ENCODE data around the gene GEMIN4.
"Not testable (repeated sequence)": the region's sequence is repeated elsewhere in the genome, so short reads cannot be mapped to it uniquely, and the experiment has no call there.

DNA sequence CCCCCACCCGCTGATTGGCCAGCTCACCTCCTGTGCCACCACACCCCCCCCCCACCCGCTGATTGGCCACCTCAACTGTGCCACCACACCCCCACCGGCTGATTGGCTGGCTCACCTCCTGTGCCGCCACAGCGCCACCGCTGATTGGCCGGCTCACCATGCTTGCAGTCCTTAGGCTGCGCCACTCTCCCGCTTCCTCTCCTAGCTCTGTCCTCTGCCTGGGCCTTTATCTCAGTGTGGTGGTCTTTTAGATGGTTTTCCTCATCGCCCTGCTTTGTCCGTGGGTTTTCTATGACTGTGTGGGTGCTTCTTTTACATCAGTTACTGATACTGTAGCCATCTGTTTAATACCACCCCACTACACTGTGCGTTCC, 38.8 kb upstream of the GEMIN4 start:
- not testable (repeated sequence) for TF ChIP-seq GABPA (IDR thresholded peaks at IDR 0.05; ENCODE audit: borderline replicate concordance, insufficient read depth, low read length); EZH2 (IDR thresholded peaks at IDR 0.05; ENCODE audit: low read depth, low read length, severe bottlenecking); POLR2AphosphoS5 (IDR thresholded peaks at IDR 0.05; ENCODE audit: low read depth, low read length); RBBP5 (IDR thresholded peaks at IDR 0.05; ENCODE audit: borderline replicate concordance, low read depth, low read length); TBP (IDR thresholded peaks at IDR 0.05; ENCODE audit: low read depth, low read length)
- TF ChIP-seq, protein P1, sequence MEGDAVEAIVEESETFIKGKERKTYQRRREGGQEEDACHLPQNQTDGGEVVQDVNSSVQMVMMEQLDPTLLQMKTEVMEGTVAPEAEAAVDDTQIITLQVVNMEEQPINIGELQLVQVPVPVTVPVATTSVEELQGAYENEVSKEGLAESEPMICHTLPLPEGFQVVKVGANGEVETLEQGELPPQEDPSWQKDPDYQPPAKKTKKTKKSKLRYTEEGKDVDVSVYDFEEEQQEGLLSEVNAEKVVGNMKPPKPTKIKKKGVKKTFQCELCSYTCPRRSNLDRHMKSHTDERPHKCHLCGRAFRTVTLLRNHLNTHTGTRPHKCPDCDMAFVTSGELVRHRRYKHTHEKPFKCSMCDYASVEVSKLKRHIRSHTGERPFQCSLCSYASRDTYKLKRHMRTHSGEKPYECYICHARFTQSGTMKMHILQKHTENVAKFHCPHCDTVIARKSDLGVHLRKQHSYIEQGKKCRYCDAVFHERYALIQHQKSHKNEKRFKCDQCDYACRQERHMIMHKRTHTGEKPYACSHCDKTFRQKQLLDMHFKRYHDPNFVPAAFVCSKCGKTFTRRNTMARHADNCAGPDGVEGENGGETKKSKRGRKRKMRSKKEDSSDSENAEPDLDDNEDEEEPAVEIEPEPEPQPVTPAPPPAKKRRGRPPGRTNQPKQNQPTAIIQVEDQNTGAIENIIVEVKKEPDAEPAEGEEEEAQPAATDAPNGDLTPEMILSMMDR (IDR thresholded peaks at IDR 0.05; ENCODE audit: control extremely low read depth in 1 of 3, insufficient read depth in 1 of 3, low read depth in 1 of 3, low read length in 3 of 3), result not testable (repeated sequence)
- TF ChIP-seq, protein P2, sequence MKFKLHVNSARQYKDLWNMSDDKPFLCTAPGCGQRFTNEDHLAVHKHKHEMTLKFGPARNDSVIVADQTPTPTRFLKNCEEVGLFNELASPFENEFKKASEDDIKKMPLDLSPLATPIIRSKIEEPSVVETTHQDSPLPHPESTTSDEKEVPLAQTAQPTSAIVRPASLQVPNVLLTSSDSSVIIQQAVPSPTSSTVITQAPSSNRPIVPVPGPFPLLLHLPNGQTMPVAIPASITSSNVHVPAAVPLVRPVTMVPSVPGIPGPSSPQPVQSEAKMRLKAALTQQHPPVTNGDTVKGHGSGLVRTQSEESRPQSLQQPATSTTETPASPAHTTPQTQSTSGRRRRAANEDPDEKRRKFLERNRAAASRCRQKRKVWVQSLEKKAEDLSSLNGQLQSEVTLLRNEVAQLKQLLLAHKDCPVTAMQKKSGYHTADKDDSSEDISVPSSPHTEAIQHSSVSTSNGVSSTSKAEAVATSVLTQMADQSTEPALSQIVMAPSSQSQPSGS (IDR thresholded peaks at IDR 0.05; ENCODE audit: low read length), result not testable (repeated sequence)
